Measurements from ENCODE around the gene PRSS27.
A peak's percentile ranks its signal among the peaks of the same experiment; 100 is the strongest.

Gene PRSS27

GRCh38 chr16:2741168-2741567, 21.1 kb upstream of the PRSS27 start (continued):
- TF ChIP-seq, protein P1, sequence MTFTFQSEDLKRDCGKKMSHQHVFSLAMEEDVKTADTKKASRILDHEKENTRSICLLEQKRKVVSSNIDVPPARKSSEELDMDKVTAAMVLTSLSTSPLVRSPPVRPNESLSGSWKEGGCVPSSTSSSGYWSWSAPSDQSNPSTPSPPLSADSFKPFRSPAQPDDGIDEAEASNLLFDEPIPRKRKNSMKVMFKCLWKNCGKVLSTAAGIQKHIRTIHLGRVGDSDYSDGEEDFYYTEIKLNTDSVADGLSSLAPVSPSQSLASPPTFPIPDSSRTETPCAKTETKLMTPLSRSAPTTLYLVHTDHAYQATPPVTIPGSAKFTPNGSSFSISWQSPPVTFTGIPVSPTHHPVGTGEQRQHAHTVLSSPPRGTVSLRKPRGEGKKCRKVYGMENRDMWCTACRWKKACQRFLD (tag by site-specific recombination; IDR thresholded peaks at IDR 0.05): no peak

- Histone ChIP-seq H3K4me1 (ENCODE audit: control insufficient read depth, insufficient read depth, low read length) (no peaks in the 10 kb centered on the region), H3K4me3 (ENCODE audit: low read depth, low read length) (no peak overlapping the region), H3K36me3 (ENCODE audit: control insufficient read depth in 2 of 2, insufficient read depth in 1 of 2, low read length in 2 of 2) (no peaks in the 10 kb centered on the region), H3K9me3 (ENCODE audit: control insufficient read depth, insufficient read depth, low read depth, low read length) (no peaks in the 10 kb centered on the region), H3K27ac (ENCODE audit: extremely low read depth, low read depth, low read length) (no peak overlapping the region)
- CTCF ChIA-PET: interaction anchor here (0.6 to 0.7 kb wide), 2 partner anchors 82 to 172 kb away, joined by 3 read pairs; no protein-coding TSS in a partner anchor
- TF ChIP-seq ZNF211 (tag by site-specific recombination; IDR thresholded peaks at IDR 0.05; ENCODE audit: low read depth): no peak
- TF ChIP-seq ZNF16 (tag by site-specific recombination; IDR thresholded peaks at IDR 0.05; ENCODE audit: low read depth): no peak
- no peak for TF ChIP-seq ZFP37 (tag by site-specific recombination; IDR thresholded peaks at IDR 0.05)
- no peak for TF ChIP-seq ZNF350 (tag by site-specific recombination; IDR thresholded peaks at IDR 0.05)
- TF ChIP-seq ZNF600 (tag by site-specific recombination; IDR thresholded peaks at IDR 0.05): no peak
- TF ChIP-seq ZNF654 (tag by site-specific recombination; IDR thresholded peaks at IDR 0.05; ENCODE audit: low read depth): no peak
- TF ChIP-seq ZNF335 (tag by site-specific recombination; conservative IDR thresholded peaks at IDR 0.05): no peak
- POLR2A ChIA-PET: interaction anchor here (2.0 kb wide), 1 partner anchor 16 kb away, joined by 4 read pairs; no protein-coding TSS in a partner anchor
These were observed 20.5 kb upstream of the PRSS27 start for GRCh38 chr16:2740476-2740875.

DNA sequence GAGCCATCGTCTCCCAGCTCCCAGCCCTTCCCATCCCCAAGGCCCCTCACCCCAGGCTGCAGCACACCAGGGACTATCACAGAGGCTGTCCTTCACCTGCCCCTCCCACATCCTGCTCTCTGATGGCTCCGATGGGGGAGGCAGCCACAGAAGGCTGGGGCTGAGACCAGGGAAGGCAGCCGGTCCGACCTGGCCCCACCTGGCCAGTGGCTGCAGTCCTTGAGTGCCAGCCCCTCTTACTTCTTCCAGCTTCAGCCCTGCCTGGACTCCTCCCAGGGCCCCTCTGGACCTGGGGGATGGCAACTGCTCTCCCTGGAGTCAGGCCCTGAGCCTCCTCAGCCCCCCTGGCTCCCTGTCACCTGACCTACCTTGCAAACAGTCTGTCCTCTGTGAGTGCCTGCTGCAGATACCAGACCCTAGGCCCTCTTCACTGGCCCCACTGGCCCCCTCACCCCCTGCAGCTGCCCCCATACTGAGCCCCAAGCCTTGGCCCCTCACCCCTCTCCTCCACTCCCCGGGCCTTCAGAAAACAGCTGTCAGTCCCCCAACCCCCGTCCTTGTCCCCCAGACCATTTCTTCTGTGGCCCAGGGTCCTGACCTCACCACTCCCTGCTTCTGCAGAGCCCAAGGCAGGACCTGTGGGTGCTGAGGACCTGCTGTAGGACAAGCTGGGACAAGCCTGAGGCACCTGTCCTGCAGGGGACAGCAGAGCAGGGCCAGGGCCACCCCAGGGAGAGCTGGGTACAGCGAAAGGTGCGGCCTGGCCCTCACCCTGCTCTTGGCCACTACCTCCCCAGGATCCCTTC, 19.8 kb upstream of the PRSS27 start:
- TF ChIP-seq ZNF335 (tag by site-specific recombination; conservative IDR thresholded peaks at IDR 0.05): peak; percentile 56
- peak; percentile 53 for TF ChIP-seq GLIS1 (tag by site-specific recombination; IDR thresholded peaks at IDR 0.05)
- TF ChIP-seq ZIC2 (tag by site-specific recombination; IDR thresholded peaks at IDR 0.05): 0 out of 2 replicates have a peak, but pooled peaks have one; percentile 20
- TF ChIP-seq ZNF202 (tag by site-specific recombination; IDR thresholded peaks at IDR 0.05; ENCODE audit: borderline replicate concordance): no peak
- Histone ChIP-seq H3K4me3 (ENCODE audit: low read depth, low read length) (no peak overlapping the region), H3K27ac (ENCODE audit: extremely low read depth, low read depth, low read length) (no peak overlapping the region; the same call in 1 of the 2 replicates), H3K4me1 (ENCODE audit: control insufficient read depth, insufficient read depth, low read length) (no peaks in the 10 kb centered on the region), H3K36me3 (ENCODE audit: control insufficient read depth in 2 of 2, insufficient read depth in 1 of 2, low read length in 2 of 2) (no peaks in the 10 kb centered on the region), H3K9me3 (ENCODE audit: control insufficient read depth, insufficient read depth, low read depth, low read length) (no peaks in the 10 kb centered on the region)
- ChIA-PET CTCF (interaction anchor here (0.6 kb wide), 2 partner anchors 173 to 195 kb away, joined by 3 read pairs; no protein-coding TSS in a partner anchor), POLR2A (interaction anchor here (2.0 kb wide), 1 partner anchor 15 kb away, joined by 4 read pairs; no protein-coding TSS in a partner anchor)

DNA sequence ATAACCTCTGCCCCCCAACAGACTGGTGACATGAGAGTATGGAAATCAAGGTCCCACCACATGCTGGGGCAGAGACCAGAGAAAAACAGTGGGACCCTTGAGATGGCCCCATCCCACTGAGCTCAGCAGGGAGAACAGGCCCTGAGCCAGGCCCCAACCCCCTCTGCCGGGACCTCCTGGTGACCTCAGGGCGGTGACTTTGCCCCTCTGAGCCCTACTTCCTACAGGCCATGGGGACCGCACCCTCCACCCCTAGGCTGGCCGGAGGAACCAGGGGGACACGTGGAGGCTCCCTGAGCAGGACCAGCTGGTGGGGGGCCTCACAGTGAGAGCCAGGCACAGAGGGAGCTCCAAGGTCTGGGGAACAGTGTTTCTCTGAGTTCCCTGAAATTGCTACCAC, 18.6 kb upstream of the PRSS27 start:
- no peak overlapping the region for H3K4me3 ChIP-seq (ENCODE audit: low read depth, low read length)
- POLR2A ChIA-PET: no interaction called here
- CTCF ChIA-PET: no interaction called here
- TF ChIP-seq YY1 (tag by site-specific recombination; IDR thresholded peaks at IDR 0.05) (no peak), ZIC2 (tag by site-specific recombination; IDR thresholded peaks at IDR 0.05) (peak; percentile 92)
- H3K36me3 ChIP-seq (ENCODE audit: control insufficient read depth in 2 of 2, insufficient read depth in 1 of 2, low read length in 2 of 2): no peaks in the 10 kb centered on the region
- H3K9me3 ChIP-seq (ENCODE audit: control insufficient read depth, insufficient read depth, low read depth, low read length): no peaks in the 10 kb centered on the region
- no peak overlapping the region for H3K27ac ChIP-seq (ENCODE audit: extremely low read depth, low read depth, low read length)
- no peaks in the 10 kb centered on the region for H3K4me1 ChIP-seq (ENCODE audit: control insufficient read depth, insufficient read depth, low read length)

DNA sequence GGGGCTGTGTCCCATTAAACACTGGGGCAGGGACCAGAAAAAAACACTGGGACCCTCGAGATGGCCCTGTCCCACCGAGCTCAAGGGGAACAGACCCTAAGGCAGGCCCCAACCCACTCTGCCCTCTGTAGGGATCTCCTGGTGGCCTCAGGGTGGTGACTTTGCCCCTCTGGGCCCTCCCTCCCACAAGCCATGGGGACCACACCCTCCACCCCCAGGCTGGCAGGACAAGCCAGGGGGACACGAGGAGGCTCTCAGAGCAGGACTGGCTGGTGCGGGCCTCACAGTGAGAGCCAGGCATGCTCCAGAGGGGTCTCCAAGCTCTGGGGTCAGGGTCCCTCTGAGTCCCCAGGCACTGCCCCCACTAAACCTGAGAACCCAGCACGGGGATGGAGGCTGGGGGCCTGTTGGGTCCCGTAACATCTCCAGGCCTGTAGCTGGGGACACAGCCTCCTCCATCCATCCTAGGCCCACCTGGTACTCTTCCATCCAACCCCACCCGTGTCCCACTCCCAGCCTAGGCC, 17.9 kb upstream of the PRSS27 start:
- ChIA-PET CTCF (no interaction called here), POLR2A (no interaction called here)
- no peak overlapping the region for H3K4me3 ChIP-seq (ENCODE audit: low read depth, low read length)
- H3K36me3 ChIP-seq (ENCODE audit: control insufficient read depth in 2 of 2, insufficient read depth in 1 of 2, low read length in 2 of 2): no peaks in the 10 kb centered on the region
- H3K4me1 ChIP-seq (ENCODE audit: control insufficient read depth, insufficient read depth, low read length): no peaks in the 10 kb centered on the region
- TF ChIP-seq, protein P2, sequence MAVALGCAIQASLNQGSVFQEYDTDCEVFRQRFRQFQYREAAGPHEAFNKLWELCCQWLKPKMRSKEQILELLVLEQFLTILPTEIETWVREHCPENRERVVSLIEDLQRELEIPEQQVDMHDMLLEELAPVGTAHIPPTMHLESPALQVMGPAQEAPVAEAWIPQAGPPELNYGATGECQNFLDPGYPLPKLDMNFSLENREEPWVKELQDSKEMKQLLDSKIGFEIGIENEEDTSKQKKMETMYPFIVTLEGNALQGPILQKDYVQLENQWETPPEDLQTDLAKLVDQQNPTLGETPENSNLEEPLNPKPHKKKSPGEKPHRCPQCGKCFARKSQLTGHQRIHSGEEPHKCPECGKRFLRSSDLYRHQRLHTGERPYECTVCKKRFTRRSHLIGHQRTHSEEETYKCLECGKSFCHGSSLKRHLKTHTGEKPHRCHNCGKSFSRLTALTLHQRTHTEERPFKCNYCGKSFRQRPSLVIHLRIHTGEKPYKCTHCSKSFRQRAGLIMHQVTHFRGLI (tag by site-specific recombination; IDR thresholded peaks at IDR 0.05): no peak
- TF ChIP-seq GLIS1 (tag by site-specific recombination; IDR thresholded peaks at IDR 0.05) (peak; percentile 52), MEIS1 (CRISPR knock-in tag; IDR thresholded peaks at IDR 0.05; ENCODE audit: borderline replicate concordance) (no peak), GLIS2 (tag by site-specific recombination; IDR thresholded peaks at IDR 0.05) (peak; percentile 37; the same call in 1 of the 2 replicates)
- H3K27ac ChIP-seq (ENCODE audit: extremely low read depth, low read depth, low read length): no peak overlapping the region
- no peaks in the 10 kb centered on the region for H3K9me3 ChIP-seq (ENCODE audit: control insufficient read depth, insufficient read depth, low read depth, low read length)
